ENCODE data around the gene GIMD1. TPM values are rescaled to one million over a fixed set of nuclear protein-coding genes. Genes with fewer than 3 reads are reported as not detected.
A peak's percentile ranks its signal among the peaks of the same experiment; 100 is the strongest.

Gene GIMD1
- total RNA-seq, 2 experiments from 2014 or later = not detected

GRCh38 chr4:106371161-106371560 is 2.6 kb upstream of the GIMD1 start:
- Histone ChIP-seq H3K9me3 (ENCODE audit: control insufficient read depth in 1 of 2, insufficient read depth in 1 of 2, low read length in 2 of 2) (no peaks in the 10 kb centered on the region), H3K4me1 (ENCODE audit: insufficient read depth, low read length) (no peaks in the 10 kb centered on the region), H3K4me3 (ENCODE audit: low read length) (no peak overlapping the region), H3K27ac (ENCODE audit: low read depth in 1 of 2, low read length in 2 of 2) (no peak overlapping the region), H3K36me3 (ENCODE audit: insufficient read depth, low read length) (no peaks in the 10 kb centered on the region), H3K27me3 (ENCODE audit: control insufficient read depth in 1 of 2, insufficient read depth in 2 of 2, low read length in 2 of 2) (peaks cover 0 to 14% of the 10 kb centered on the region in 2 experiments)
- TF ChIP-seq CTCF (IDR thresholded peaks at IDR 0.05) = no peak
- DNase-seq (no peak), ATAC-seq (ENCODE audit: poor library complexity) (no peak)
- H3K27me3 Mint-ChIP-seq = peaks cover 35% of the 10 kb centered on the region
- H3K9me3 Mint-ChIP-seq = no peaks in the 10 kb centered on the region
- intact Hi-C loops (cut with DNase I, micrococcal nuclease) = loop anchor here in 1 of 2 experiments (2.0 kb wide), 1 partner anchor 1366 kb away; no protein-coding TSS in a partner anchor
- ChIA-PET POLR2A (no interaction called here), CTCF (no interaction called here)
- H3K36me3 Mint-ChIP-seq (ENCODE audit: low read depth) = no peaks in the 10 kb centered on the region
- H3K4me1 Mint-ChIP-seq (ENCODE audit: low read depth) = no peaks in the 10 kb centered on the region
- no peak overlapping the region for H3K4me3 Mint-ChIP-seq
- H3K27ac Mint-ChIP-seq = no peak overlapping the region

GRCh38 chr4:106370214-106370613 is 1.6 kb upstream of the GIMD1 start:
- no peaks in the 10 kb centered on the region for H3K4me1 ChIP-seq (ENCODE audit: insufficient read depth, low read length)
- POLR2A ChIA-PET = no interaction called here
- no peaks in the 10 kb centered on the region for H3K4me1 Mint-ChIP-seq (ENCODE audit: low read depth)
- H3K9me3 ChIP-seq (ENCODE audit: control insufficient read depth in 1 of 2, insufficient read depth in 1 of 2, low read length in 2 of 2) = no peaks in the 10 kb centered on the region
- intact Hi-C loops (cut with DNase I, micrococcal nuclease) = loop anchor here in 1 of 2 experiments (2.0 kb wide), 1 partner anchor 1367 kb away; no protein-coding TSS in a partner anchor
- H3K27ac Mint-ChIP-seq = no peak overlapping the region
- TF ChIP-seq CTCF (IDR thresholded peaks at IDR 0.05) = no peak
- peaks cover 31% of the 10 kb centered on the region for H3K27me3 Mint-ChIP-seq
- ATAC-seq (ENCODE audit: poor library complexity) (no peak), DNase-seq (no peak)
- H3K4me3 Mint-ChIP-seq = no peak overlapping the region
- CTCF ChIA-PET = no interaction called here
- no peak overlapping the region for H3K4me3 ChIP-seq (ENCODE audit: low read length)
- H3K9me3 Mint-ChIP-seq = no peaks in the 10 kb centered on the region
- H3K27me3 ChIP-seq (ENCODE audit: control insufficient read depth in 1 of 2, insufficient read depth in 2 of 2, low read length in 2 of 2) = peaks cover 0 to 14% of the 10 kb centered on the region in 2 experiments
- H3K36me3 Mint-ChIP-seq (ENCODE audit: low read depth) = no peaks in the 10 kb centered on the region
- no peak overlapping the region for H3K27ac ChIP-seq (ENCODE audit: low read depth in 1 of 2, low read length in 2 of 2)
- no peaks in the 10 kb centered on the region for H3K36me3 ChIP-seq (ENCODE audit: insufficient read depth, low read length)

GRCh38 chr4:106369456-106370060 is 980 bp upstream of the GIMD1 start:
- Mint-ChIP-seq H3K36me3 (ENCODE audit: low read depth) (no peaks in the 10 kb centered on the region), H3K27ac (no peak overlapping the region), H3K4me1 (ENCODE audit: low read depth) (no peaks in the 10 kb centered on the region), H3K4me3 (no peak overlapping the region), H3K27me3 (peaks cover 29% of the 10 kb centered on the region), H3K9me3 (no peaks in the 10 kb centered on the region)
- H3K27ac ChIP-seq (ENCODE audit: low read depth in 1 of 2, low read length in 2 of 2) = no peak overlapping the region
- ChIA-PET POLR2A (no interaction called here), CTCF (interaction anchor here (1.1 kb wide), 1 partner anchor 28 kb away, joined by 3 read pairs; no protein-coding TSS in a partner anchor)
- peaks cover 0 to 14% of the 10 kb centered on the region in 2 experiments for H3K27me3 ChIP-seq (ENCODE audit: control insufficient read depth in 1 of 2, insufficient read depth in 2 of 2, low read length in 2 of 2)
- intact Hi-C loops (cut with DNase I, micrococcal nuclease) = loop anchor here in 1 of 2 experiments (2.0 kb wide), 1 partner anchor 1367 kb away; no protein-coding TSS in a partner anchor
- no peak for ATAC-seq (ENCODE audit: poor library complexity)
- H3K9me3 ChIP-seq (ENCODE audit: control insufficient read depth in 1 of 2, insufficient read depth in 1 of 2, low read length in 2 of 2) = no peaks in the 10 kb centered on the region
- TF ChIP-seq CTCF (IDR thresholded peaks at IDR 0.05) = peak; percentile 15
- no peaks in the 10 kb centered on the region for H3K36me3 ChIP-seq (ENCODE audit: insufficient read depth, low read length)
- DNase-seq = peak in 3 of 14 experiments; percentile 19 to 38 (median 33)
- H3K4me3 ChIP-seq (ENCODE audit: low read length) = no peak overlapping the region
- H3K4me1 ChIP-seq (ENCODE audit: insufficient read depth, low read length) = no peaks in the 10 kb centered on the region
